ENCODE data around the gene MORC4.

The MORC4 gene

GRCh38 chrX:106897259-106897658, 102.8 kb downstream of the MORC4 start:
- peaks cover 11% of the 10 kb centered on the region; the same call in 1 of the 2 replicates for H3K4me1 ChIP-seq (ENCODE audit: control insufficient read depth, insufficient read depth, low read length)
- H3K4me3 ChIP-seq (ENCODE audit: low read depth, low read length): no peak overlapping the region
- H3K27ac ChIP-seq (ENCODE audit: low read depth, low read length): no peak overlapping the region
- H3K27me3 ChIP-seq (ENCODE audit: control insufficient read depth, insufficient read depth, low read length): peaks cover 8% of the 10 kb centered on the region
- H3K9ac ChIP-seq (ENCODE audit: low read depth, low read length): no peak overlapping the region
- no peaks in the 10 kb centered on the region for H3K36me3 ChIP-seq (ENCODE audit: control insufficient read depth, insufficient read depth, low read length)
- no peaks in the 10 kb centered on the region for H3K9me3 ChIP-seq (ENCODE audit: control insufficient read depth, insufficient read depth, low read length)

GRCh38 chrX:106894978-106895452, 105.0 kb downstream of the MORC4 start:
- no peaks in the 10 kb centered on the region for H3K36me3 ChIP-seq (ENCODE audit: control insufficient read depth, insufficient read depth, low read length)
- H3K4me3 ChIP-seq (ENCODE audit: low read depth, low read length): no peak overlapping the region
- H3K27me3 ChIP-seq (ENCODE audit: control insufficient read depth, insufficient read depth, low read length): peaks cover 9% of the 10 kb centered on the region
- H3K9ac ChIP-seq (ENCODE audit: low read depth, low read length): no peak overlapping the region
- H3K9me3 ChIP-seq (ENCODE audit: control insufficient read depth, insufficient read depth, low read length): no peaks in the 10 kb centered on the region
- H3K27ac ChIP-seq (ENCODE audit: low read depth, low read length): no peak overlapping the region
- peaks cover 11% of the 10 kb centered on the region; the same call in 1 of the 2 replicates for H3K4me1 ChIP-seq (ENCODE audit: control insufficient read depth, insufficient read depth, low read length)

- Histone ChIP-seq H3K9ac (ENCODE audit: low read depth, low read length) (no peak overlapping the region), H3K27ac (ENCODE audit: low read depth, low read length) (no peak overlapping the region)
Observed at GRCh38 chrX:106894392-106894909, 105.6 kb downstream of the MORC4 start.

GRCh38 chrX:106891762-106892460, 108.1 kb downstream of the MORC4 start:
- H3K27ac ChIP-seq (ENCODE audit: low read depth, low read length): no peak overlapping the region
- H3K36me3 ChIP-seq (ENCODE audit: control insufficient read depth, insufficient read depth, low read length): no peaks in the 10 kb centered on the region
- H3K9ac ChIP-seq (ENCODE audit: low read depth, low read length): no peak overlapping the region
- no peaks in the 10 kb centered on the region for H3K4me1 ChIP-seq (ENCODE audit: control insufficient read depth, insufficient read depth, low read length)
- peaks cover 9% of the 10 kb centered on the region for H3K27me3 ChIP-seq (ENCODE audit: control insufficient read depth, insufficient read depth, low read length)
- no peak overlapping the region for H3K4me3 ChIP-seq (ENCODE audit: low read depth, low read length)
- H3K9me3 ChIP-seq (ENCODE audit: control insufficient read depth, insufficient read depth, low read length): no peaks in the 10 kb centered on the region

More at GRCh38 chrX:106894392-106894909, 105.6 kb downstream of the MORC4 start:
- Histone ChIP-seq H3K4me1 (ENCODE audit: control insufficient read depth, insufficient read depth, low read length) (peaks cover 8% of the 10 kb centered on the region; the same call in 1 of the 2 replicates), H3K9me3 (ENCODE audit: control insufficient read depth, insufficient read depth, low read length) (no peaks in the 10 kb centered on the region), H3K36me3 (ENCODE audit: control insufficient read depth, insufficient read depth, low read length) (no peaks in the 10 kb centered on the region), H3K4me3 (ENCODE audit: low read depth, low read length) (no peak overlapping the region), H3K27me3 (ENCODE audit: control insufficient read depth, insufficient read depth, low read length) (peaks cover 9% of the 10 kb centered on the region)

Data from HUES48 (cell line).